Measurements from ENCODE around the gene AFAP1.

AFAP1 gene

DNA sequence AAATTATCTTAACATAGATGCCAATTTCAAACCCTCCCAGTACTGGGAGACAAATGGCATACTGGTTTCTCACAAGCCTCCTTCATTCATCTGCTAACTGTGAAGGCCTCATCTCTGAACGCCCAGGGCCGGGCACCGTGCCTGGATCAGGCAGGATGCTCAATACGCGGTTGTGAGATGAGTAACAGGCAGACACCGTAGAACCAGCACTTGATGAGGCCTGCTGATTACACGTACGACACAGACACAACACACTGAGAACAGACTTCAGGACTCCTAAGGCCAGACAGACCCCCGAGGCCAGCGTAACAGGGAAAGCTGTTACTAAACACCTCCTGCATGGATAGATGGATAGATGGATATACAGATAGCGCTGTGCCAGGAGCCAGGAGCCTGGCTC, 154.6 kb downstream of the AFAP1 start:
- no peaks in the 10 kb centered on the region for H3K79me2 ChIP-seq
- no peaks in the 10 kb centered on the region for H3K9me3 ChIP-seq (ENCODE audit: control insufficient read depth, low read length)
- no peak overlapping the region for H3K9ac ChIP-seq
- no peaks in the 10 kb centered on the region for H3K4me1 ChIP-seq
- H3K4me3 ChIP-seq (ENCODE audit: low read depth, low read length) = no peak overlapping the region
- no peaks in the 10 kb centered on the region for H3K36me3 ChIP-seq (ENCODE audit: control insufficient read depth, insufficient read depth, low read length)
- H3K4me2 ChIP-seq (ENCODE audit: low read length) = no peak overlapping the region
- no peaks in the 10 kb centered on the region for H3K27me3 ChIP-seq (ENCODE audit: control insufficient read depth, insufficient read depth, low read length)
- TF ChIP-seq, protein P1, sequence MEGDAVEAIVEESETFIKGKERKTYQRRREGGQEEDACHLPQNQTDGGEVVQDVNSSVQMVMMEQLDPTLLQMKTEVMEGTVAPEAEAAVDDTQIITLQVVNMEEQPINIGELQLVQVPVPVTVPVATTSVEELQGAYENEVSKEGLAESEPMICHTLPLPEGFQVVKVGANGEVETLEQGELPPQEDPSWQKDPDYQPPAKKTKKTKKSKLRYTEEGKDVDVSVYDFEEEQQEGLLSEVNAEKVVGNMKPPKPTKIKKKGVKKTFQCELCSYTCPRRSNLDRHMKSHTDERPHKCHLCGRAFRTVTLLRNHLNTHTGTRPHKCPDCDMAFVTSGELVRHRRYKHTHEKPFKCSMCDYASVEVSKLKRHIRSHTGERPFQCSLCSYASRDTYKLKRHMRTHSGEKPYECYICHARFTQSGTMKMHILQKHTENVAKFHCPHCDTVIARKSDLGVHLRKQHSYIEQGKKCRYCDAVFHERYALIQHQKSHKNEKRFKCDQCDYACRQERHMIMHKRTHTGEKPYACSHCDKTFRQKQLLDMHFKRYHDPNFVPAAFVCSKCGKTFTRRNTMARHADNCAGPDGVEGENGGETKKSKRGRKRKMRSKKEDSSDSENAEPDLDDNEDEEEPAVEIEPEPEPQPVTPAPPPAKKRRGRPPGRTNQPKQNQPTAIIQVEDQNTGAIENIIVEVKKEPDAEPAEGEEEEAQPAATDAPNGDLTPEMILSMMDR (IDR thresholded peaks at IDR 0.05) = no peak
- no peak overlapping the region for H3K27ac ChIP-seq
- H2AFZ ChIP-seq = no peak overlapping the region

DNA sequence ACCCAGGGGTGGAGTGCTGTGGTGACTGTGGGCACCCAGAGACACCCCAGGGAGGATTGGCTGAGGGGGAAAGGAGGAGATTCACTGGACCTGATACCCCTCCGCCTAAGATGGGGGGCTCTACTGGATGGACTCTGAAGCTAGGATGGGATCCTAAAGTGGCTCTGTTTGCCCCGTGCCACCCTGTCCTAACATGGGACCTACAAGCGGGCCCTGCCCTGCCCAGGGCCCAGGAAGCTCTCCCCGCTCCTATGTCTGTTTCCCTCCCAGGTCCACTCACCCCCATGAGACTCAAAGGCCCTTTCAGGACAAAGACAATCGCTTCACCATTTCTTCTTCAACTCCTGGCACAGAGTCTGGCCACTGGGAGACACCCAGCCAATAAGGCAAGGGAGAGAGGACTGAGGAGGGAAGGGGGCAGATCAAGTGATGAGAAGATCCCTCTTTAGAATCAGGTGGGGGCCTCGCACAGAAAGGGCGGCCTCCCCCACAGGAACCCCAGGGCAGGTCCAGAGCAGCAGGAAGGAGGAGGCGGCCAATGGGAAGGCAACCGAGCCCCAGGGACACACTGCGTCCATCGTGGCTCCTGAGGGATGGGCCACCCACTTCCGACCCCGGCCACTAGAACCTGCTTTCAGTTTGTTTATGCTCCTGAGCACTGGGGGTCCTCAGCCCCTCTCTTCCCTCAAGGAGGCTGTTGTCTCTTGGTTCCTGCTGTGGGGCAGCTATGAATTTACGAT, 155.4 kb downstream of the AFAP1 start:
- no peaks in the 10 kb centered on the region for H3K79me2 ChIP-seq
- H3K36me3 ChIP-seq (ENCODE audit: control insufficient read depth, insufficient read depth, low read length) = no peaks in the 10 kb centered on the region
- H3K9ac ChIP-seq = no peak overlapping the region
- no peak overlapping the region for H3K4me2 ChIP-seq (ENCODE audit: low read length)
- TF ChIP-seq, protein P1 (IDR thresholded peaks at IDR 0.05) = no peak
- no peaks in the 10 kb centered on the region for H3K9me3 ChIP-seq (ENCODE audit: control insufficient read depth, low read length)
- H3K4me1 ChIP-seq = no peaks in the 10 kb centered on the region
- H3K27me3 ChIP-seq (ENCODE audit: control insufficient read depth, insufficient read depth, low read length) = no peaks in the 10 kb centered on the region
- H3K4me3 ChIP-seq (ENCODE audit: low read depth, low read length) = no peak overlapping the region
- H2AFZ ChIP-seq = no peak overlapping the region
- H3K27ac ChIP-seq = no peak overlapping the region

DNA sequence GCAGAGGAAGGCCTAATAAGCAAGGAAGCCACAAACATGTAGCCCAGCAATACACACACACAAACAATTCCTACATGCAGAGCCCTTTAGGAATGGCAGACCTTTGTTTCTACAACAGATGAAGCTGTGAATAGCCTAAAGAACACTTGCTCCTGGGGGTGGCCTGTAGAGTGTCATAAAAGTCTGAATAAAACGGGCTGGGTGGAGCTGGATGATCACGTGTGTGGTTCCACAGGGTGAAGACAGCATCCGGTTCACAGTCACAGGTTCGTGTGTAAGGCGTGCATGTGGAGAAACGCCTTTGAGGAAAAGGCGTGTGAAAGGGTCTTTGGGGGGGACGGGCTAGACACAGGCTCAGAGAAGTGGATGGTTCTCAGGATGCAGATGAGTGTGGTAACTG, 156.1 kb downstream of the AFAP1 start:
- no peak overlapping the region for H3K4me3 ChIP-seq (ENCODE audit: low read depth, low read length)
- no peaks in the 10 kb centered on the region for H3K36me3 ChIP-seq (ENCODE audit: control insufficient read depth, insufficient read depth, low read length)
- H3K27ac ChIP-seq = no peak overlapping the region
- no peaks in the 10 kb centered on the region for H3K27me3 ChIP-seq (ENCODE audit: control insufficient read depth, insufficient read depth, low read length)
- no peaks in the 10 kb centered on the region for H3K4me1 ChIP-seq
- no peaks in the 10 kb centered on the region for H3K79me2 ChIP-seq
- no peak overlapping the region for H2AFZ ChIP-seq
- H3K9ac ChIP-seq = no peak overlapping the region
- TF ChIP-seq, protein P1 (IDR thresholded peaks at IDR 0.05) = no peak
- no peaks in the 10 kb centered on the region for H3K9me3 ChIP-seq (ENCODE audit: control insufficient read depth, low read length)
- no peak overlapping the region for H3K4me2 ChIP-seq (ENCODE audit: low read length)

DNA sequence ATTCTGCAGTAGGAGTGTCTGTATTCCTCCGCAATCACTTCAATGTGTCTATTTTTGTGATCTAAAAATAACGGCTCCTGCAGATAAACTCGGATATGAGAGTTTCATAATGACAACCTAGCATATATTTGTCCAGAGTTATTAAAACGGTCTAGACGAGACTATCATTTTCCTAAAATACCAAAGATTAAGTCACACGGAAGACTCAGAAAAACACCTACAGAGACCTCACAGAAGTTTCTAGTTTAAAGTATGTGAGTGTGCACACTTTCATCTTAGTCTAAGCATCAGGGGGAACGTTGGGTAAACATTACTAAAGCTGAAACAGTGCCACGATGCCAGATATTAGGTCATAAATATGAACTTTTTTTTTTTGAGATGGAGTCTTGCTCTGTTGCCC, 156.9 kb downstream of the AFAP1 start:
- TF ChIP-seq, protein P1 (IDR thresholded peaks at IDR 0.05) = no peak
- H3K79me2 ChIP-seq = no peaks in the 10 kb centered on the region
- H3K4me2 ChIP-seq (ENCODE audit: low read length) = no peak overlapping the region
- H3K4me3 ChIP-seq (ENCODE audit: low read depth, low read length) = no peak overlapping the region
- H3K4me1 ChIP-seq = no peaks in the 10 kb centered on the region
- no peaks in the 10 kb centered on the region for H3K27me3 ChIP-seq (ENCODE audit: control insufficient read depth, insufficient read depth, low read length)
- H2AFZ ChIP-seq = no peak overlapping the region
- no peak overlapping the region for H3K27ac ChIP-seq
- H3K9me3 ChIP-seq (ENCODE audit: control insufficient read depth, low read length) = no peaks in the 10 kb centered on the region
- H3K36me3 ChIP-seq (ENCODE audit: control insufficient read depth, insufficient read depth, low read length) = no peaks in the 10 kb centered on the region
- H3K9ac ChIP-seq = no peak overlapping the region

DNA sequence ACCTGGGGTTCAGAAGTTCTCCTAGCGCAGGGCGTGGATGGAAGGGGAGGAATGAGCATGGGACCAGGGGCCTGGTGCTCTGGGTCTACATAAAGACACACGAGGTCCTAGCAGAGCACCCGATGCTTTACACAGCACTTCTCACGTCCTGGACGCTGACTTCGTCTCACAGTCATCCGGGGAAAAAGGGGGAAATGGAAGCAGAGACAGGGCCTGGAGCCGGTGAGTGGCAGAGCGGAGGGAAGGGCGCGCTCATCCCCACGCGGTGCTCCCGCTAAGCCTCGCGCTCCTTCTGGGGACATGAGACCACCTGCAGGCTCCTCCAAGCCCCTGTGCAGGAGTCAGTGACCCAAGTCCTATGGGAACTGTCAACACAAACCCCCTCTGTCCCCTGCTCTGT, 157.7 kb downstream of the AFAP1 start:
- Histone ChIP-seq H3K9ac (no peak overlapping the region), H3K4me2 (ENCODE audit: low read length) (no peak overlapping the region), H2AFZ (no peak overlapping the region), H3K4me3 (ENCODE audit: low read depth, low read length) (no peak overlapping the region), H3K36me3 (ENCODE audit: control insufficient read depth, insufficient read depth, low read length) (no peaks in the 10 kb centered on the region), H3K4me1 (no peaks in the 10 kb centered on the region), H3K27ac (peak overlapping the region; percentile 15), H3K79me2 (no peaks in the 10 kb centered on the region), H3K27me3 (ENCODE audit: control insufficient read depth, insufficient read depth, low read length) (no peaks in the 10 kb centered on the region), H3K9me3 (ENCODE audit: control insufficient read depth, low read length) (no peaks in the 10 kb centered on the region)
- TF ChIP-seq, protein P1 (IDR thresholded peaks at IDR 0.05) = no peak
